Activated CD8-positive, alpha-beta memory T cell treated with anti-CD3 and anti-CD28 coated beads for 24 hours (primary cell): Measurements from ENCODE around the gene GAK.

Source experiments
- DNase-seq: peaks from one replicate; pipeline ENCODE4 v3.0.0-alpha.2; 2020

GAK gene

GRCh38 chr4:905485-906338, 26.4 kb downstream of the GAK start:
- no peak for DNase-seq

DNA sequence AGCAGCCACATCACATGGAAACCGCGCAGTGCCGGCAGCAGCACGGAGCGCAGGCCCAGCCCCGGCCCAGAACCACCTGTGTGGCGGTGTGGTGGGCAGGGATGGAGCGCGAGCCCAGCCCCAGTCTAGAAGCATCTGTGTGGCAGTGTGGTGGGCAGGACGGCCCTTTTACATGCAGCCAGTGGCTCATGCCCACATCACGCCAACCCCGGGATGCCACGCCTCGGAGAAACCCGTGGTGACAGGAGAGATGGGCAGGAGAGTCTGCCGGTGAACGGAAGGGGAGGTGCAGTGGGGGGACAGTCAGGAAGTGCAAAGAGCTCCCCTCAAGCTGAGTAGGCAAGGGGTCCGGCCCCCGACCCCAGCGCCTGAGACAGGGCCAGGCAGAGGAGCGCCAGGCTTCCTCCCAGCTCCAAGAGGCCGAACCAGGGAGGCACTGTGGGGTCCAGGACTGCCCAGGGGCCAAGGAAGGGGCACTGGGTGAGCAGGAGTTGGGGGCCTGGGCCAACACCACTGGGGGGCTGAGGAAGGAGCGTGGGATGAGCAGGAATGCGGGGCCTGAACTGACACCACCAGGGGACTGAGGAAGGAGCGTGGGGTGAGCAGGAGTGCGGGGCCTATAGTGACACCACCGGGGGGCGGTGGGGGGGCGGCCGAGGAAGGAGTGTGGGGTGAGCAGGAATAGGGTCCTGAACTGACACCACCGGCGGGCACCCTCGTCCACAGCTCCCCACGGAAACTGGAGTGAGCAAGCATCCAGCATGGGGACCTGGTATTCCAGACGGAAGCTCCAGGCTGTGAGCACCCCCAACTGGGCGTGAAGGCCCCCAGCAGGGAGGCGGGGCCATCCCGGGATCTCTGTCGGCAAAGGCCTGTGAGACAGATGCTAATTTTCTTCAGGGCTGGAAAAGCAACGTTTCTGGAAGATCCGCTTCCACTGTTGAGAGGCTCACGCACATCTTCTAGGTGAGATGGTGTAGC, 28.8 kb downstream of the GAK start:
- no peak for DNase-seq

GRCh38 chr4:901192-901910, 30.8 kb downstream of the GAK start:
- no peak for DNase-seq

- DNase-seq = no peak
Observed at GRCh38 chr4:900721-901120, 31.4 kb downstream of the GAK start.

DNA sequence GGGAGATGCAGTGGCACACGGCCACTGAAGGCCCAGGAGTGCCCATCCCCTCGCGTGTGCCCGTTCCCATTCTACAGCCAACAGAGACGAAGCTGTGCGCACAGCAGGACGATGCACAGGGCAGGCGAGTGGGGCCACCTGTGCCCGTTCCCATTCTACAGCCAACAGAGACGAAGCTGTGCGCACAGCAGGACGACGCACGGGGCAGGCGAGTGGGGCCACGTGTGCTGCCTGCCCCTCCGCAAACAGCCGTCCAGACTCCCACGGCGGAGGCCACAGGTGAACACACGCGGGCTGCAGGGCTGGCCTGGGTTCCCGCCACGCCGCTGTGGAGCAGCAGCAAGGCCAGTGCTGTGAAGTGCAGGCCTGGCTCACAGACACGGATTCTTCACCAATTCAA, 32.0 kb downstream of the GAK start:
- DNase-seq = no peak

DNA sequence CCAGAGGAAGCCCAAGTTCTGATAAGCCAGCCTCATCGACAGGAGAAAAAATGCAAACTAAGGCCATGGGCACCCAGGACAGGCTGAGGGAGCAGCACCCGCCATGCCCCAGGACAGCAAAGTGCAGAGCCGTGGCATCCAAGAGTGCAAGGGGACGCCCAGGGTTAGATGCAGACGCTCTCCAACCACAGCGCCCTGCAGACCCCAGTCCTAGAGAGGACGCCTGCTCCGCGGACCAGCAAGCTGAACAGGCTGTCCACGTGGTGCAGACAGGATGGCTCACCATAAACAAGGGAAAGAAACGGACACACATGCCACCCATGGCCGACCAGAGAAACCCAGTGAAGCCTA, 32.6 kb downstream of the GAK start:
- DNase-seq = no peak

- DNase-seq = no peak
Observed at GRCh38 chr4:898869-899555, 33.1 kb downstream of the GAK start.

DNA sequence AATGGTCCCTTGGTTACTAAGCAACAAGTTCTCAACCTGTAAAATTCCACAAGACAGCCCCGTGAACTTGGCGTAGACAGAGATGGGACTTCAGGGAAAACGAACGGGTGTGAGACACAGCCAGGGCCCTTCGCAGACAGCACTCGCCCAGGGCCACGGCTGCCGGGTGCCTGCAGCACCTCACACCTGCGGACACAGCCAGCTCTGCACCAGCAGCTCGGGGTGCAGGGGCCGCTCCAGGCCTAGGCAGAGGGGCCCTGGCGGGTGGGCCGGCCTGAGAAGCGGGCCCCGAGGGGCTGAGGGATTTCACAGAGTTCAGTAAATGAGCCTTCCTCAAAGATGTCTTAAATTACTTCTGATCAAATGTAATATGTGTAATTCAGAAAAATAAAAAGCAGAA, 34.0 kb downstream of the GAK start:
- DNase-seq = no peak

GRCh38 chr4:896630-897029, 35.5 kb downstream of the GAK start:
- no peak for DNase-seq

GRCh38 chr4:896216-896615, 35.9 kb downstream of the GAK start:
- no peak for DNase-seq

DNA sequence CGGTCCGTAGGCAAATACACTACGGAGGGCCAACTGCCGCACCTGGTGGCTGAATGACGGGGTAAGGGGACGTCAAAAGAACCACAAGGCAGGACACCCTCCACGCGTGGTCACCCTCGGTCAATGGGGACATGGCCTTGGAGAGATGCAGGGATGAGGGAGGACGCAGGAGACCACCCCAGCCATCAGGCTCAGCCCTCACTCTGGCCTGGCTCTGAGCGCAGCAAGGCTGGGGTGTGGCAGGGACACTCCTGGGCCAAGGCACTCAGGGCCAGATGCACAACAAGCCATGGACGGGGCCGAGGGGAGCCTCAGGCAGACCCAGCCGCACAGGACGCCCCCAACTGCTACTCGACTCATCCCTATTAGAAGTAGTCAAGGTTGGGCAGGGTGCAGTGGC, 36.5 kb downstream of the GAK start:
- no peak for DNase-seq

- DNase-seq = no peak
Observed at GRCh38 chr4:893995-894705, 38.0 kb downstream of the GAK start.

DNA sequence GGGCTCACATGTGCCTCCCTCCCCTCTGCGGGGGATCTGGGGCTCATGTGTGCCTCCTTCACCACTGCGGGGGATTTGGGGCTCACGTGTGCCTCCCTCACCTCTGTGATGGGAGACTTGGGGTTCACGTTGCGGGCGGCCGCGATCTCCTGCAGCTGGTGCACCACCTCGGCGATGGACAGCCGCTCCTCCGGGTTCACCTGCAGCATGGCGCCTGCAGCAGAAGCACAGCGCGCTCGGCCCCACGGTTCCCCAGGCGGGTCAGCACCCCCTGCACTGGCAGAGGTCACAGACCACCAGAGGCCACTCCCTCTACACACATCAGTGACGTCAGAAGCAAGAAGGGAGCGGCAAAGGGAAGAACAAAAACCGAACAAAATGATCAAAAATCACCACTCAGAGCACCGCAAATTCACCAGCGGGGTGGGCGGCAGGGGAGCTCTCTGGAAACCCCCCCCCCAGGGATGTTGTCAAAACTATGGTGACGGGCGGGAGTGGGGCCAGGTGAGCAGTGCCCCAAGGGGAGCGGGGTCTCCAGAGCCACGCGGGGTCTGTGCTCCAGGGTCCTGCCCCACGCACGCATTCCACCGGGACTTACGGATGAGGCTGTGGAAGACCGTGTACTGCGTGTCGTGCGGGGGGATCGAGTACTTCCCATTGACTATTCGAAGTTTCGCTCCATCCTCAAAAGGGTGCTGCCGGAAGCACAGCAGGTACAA, 38.7 kb downstream of the GAK start:
- no peak for DNase-seq

DNA sequence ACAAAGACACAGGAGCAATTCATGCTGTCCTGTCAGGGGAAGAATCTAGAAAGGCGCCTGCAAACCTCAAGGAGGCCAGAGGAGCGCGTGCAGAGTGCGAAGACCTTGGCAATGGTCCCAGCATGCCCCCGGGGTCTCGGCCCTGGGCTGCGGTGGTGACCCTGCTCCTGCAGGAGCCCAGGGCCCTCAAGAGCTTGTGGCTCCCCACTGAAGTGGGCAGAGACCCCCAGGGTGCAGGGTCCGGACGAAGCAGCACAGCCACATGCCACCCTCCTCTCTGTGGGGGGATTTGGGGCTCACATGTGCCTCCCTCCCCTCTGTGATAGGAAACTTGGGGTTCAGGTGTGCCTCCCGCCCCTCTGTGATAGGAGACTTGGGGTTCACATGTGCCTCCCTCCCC, 39.3 kb downstream of the GAK start:
- no peak for DNase-seq

- DNase-seq = no peak
Observed at GRCh38 chr4:891747-892146, 40.4 kb downstream of the GAK start.

DNA sequence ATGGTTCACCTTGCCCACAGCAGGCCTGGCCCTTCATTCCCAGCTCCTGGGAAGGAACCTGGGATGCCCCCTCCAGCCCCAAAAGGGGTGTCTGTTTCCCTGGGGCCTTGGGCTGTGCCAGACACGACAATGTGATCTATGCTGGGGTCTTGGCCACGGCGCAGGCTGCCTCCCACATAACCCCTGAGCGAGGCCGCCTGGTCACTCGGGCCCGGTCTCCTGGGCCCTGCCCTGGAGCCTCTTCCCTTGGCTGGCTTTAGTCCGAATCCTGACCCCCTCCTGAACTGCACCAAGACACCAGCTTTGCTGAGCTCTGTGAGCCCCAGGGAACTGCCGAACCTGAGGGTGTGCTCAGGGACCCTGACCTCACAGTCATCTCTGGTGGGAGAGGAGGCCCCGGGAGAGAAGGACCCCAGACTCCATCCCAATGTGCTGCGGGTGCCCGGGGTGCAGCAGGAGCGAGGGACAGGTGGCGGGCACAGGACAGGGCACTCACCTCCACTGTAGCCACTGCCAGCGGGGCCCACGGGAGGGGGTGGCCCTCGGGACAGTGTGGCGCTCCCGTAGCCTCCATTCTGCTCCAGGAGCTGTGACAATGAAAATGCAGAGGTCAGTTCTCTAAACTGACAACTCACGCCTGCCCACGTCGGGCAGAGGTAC, 42.0 kb downstream of the GAK start:
- no peak for DNase-seq

DNA sequence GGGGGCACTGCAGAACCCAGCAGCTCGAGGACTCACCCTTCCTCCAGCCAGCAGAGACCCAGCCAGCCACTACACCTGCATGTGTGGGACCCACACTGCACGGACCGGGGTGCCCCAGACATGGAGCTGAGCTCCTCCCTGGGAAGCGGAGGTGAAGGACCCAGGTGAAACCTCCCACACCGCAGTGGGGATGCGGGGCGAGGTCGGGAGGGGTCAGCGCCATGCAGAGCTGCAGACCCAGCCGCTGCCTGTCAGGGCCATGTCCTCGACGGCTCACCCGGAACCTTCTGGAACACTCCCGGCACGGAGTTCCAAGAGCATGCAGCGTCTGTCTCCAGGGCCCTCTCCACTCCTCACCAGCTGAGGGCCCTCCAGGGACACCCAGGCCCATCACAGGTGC, 42.6 kb downstream of the GAK start:
- DNase-seq = no peak

DNA sequence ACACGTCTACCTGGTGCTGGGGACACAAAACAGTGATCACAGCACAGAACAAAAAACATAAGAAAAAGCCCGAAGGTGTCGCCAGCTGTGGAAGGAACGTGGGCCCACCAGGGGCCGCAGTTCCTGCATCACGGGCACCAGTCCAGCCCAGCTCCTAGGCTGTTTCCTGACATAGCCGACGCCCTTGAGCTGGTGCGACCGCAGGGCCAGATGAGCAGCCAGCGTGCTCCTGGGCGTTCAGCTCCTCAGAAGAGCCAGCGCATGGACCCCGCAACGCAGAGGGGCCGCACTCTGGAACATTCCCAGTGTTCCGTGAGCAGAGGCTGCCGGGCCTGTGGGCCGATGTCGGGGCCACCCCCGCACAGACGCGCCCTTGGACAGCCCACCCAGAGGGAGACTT, 44.1 kb downstream of the GAK start:
- no peak for DNase-seq

- no peak for DNase-seq
Observed at GRCh38 chr4:887034-887763, 44.9 kb downstream of the GAK start.

DNA sequence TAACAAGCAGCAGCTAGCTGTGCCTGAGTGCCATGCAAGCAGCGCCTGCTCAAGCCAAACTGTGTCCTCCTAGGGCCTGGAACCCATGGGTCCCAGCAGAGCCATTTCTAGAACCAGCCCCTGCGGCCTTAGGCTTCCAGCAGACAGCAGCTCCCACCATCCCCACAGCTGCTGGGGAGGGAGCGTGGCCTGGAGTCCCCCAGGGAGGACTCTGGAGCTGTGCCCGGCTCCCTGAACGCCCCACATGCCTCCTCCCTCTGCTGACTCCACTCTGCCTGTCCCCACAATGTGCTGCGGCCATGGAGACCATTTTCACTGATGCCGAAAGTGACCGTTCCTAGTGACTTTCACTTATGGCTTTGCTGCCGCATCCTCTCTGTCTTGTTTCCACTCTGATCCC, 45.9 kb downstream of the GAK start:
- DNase-seq = no peak
